DMS153 treated with DMSO at 0.1 percent for 48 hours (cell line): Measurements from ENCODE around the gene UBAP2.
A peak's percentile ranks its signal among the peaks of the same experiment; 100 is the strongest.
"Not testable (repeated sequence)": the region's sequence is repeated elsewhere in the genome, so short reads cannot be mapped to it uniquely, and the experiment has no call there.

Experiments used
- DNase-seq: peaks from one replicate; lab custom pipeline; 2025; ENCODE audit not compliant: unreplicated experiment; lab: John Stamatoyannopoulos, UW

Gene UBAP2

DNA sequence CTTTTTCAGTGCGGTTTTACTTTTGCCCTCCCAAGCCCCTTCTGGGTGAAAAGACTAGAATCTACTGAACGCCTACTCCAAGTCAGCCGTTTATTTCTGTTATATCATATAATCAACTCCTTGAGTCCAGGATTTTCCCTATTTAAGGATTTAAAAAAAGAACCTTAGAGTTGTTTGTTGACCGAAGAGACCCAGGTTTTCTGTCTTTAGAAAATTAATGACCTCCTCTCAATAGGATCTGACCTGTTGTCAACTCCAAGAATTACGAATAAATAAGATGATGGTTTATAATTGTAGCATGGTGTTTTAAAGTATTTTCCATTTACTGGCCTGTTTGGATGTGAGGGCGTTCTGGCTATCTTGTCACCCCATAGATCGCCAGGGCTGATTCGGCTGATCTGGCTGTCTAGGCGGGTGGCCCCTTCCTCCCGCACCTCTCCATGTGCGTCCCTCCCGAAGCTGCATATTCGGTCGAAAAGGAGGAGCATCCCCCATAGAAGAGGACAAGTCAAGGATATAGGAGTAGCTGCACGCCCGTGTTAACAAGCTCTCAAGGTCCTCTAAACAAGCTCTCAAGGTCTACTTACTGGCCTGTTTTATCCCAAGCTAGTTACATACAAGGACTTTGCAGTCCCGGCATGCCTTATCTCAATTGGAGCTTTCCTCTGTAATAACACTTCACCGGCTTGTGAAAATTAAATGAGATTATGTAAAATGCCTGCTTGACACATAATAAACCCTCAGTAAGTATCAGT, 1.1 kb upstream of the UBAP2 start:
- DNase-seq, result peak; percentile 10

DNA sequence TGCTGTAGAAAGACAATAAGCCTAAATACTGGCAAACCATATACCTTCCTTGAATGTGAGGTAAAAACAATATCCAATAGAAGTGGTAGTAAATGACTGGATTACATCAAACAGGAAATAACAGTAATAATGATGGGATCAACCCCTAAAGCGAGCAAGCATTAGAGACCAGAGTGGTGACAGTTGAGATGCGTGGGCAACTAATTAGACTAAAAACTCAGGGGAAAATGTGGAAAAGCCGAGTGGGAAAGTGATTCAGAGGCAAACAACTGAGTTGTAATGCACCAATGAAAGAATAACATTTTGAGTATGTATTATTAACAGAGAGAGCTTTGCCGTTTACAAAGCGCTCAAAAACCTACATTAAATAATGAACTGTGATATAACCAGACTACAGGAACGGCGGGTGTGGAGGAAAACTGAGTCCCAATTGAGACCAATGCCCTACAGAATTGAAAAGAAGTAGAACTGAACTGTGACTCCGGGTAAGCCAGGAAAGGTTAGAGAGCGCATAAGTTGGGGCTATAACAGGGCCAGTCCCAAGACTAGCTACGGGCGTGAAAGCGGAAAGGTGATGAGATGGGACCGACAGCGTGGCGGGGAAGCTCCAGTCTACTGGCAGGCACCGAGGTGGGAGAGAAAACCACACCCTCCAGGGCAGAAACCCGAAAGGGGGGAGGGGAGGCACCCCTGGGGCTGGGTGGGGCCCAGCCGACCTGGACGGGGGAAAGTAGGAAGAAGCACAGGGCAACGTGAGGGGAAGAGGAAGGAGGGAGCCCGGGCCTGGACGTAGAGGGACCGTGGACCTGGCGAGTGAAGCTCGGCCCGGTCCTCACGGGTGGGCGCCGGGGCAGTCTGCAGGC, 592 bp downstream of the UBAP2 start:
- DNase-seq, result no peak

DNA sequence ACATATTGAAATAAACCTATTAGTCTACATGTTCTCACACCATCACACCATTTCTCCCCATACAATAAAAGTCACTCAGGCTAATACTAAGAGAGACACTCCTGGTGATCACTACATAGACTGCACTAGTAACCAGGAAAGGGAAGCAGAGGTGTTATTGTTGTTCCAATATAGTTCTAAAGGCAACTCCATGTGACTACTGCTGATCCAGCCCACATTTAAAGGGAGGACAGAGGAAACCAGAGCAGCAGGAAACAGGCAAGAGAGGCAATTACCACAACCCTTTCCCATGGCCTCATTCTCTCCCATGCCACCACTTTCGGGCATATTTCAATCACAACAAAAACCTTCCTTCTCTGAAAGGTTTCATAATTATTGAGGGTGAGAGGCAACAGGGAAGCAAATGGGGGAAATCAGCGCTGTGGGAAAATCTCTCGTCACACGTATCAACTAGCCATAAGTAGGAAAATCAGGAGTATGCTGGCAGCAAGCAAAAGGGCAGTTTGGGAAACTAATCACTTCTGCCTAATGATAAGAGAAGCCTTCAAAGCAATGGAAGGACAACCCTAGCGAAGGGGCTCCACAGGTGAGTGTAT, 1.8 kb downstream of the UBAP2 start:
- DNase-seq, result no peak

DNA sequence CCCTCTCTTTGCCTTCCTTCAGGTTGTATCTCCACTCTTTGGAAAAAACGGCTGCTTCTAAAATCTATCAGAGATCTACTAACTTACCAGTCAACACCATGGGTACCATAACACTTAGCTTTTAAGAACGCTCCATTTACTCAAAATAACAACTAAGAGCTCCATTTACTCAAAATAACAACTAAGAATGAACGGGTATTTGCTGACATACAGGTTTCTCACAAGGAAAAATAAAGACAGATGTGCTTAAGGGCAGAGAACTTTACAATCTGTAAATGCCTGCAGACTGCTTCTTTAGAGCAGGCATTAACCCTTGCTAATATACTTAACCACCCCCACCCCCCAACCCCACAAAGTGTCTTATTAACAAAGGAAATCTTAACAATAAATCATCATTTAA, 2.8 kb downstream of the UBAP2 start:
- DNase-seq, result no peak

DNA sequence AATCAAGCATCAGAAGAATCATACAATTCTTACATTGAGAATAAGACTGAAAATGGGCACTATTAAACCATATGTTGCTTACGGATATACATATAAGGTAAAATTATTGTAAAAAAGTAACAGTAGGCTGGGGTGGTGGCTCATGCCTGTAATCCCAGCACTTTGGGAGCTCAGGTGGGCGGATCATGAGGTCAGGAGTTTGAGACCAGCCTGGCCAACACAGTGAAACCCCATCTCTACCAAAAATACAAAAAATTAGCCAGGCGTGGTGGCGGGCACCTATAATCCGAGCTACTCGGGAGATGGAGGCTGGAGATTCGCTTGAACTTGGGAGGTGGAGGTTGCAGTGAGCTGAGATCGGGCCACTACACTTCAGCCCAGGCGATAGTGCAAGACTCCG, 6.6 kb downstream of the UBAP2 start:
- DNase-seq, result not testable (repeated sequence)

DNA sequence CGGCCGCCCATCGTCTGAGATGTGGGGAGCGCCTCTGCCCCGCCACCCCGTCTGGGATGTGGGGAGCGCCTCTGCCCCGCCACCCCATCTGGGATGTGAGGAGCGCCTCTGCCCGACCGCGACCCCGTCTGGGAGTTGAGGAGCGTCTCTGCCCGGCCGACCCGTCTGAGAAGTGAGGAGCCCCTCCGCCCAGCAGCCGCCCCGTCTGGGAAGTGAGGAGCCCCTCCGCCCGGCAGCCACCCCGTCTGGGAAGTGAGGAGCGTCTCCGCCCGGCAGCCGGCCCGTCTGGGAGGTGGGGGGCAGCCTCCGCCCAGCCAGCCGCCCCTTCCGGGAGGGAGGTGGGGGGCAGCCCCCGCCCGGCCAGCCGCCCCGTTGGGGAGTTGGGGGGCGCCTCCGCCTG, 9.8 kb downstream of the UBAP2 start:
- DNase-seq, result not testable (repeated sequence)

DNA sequence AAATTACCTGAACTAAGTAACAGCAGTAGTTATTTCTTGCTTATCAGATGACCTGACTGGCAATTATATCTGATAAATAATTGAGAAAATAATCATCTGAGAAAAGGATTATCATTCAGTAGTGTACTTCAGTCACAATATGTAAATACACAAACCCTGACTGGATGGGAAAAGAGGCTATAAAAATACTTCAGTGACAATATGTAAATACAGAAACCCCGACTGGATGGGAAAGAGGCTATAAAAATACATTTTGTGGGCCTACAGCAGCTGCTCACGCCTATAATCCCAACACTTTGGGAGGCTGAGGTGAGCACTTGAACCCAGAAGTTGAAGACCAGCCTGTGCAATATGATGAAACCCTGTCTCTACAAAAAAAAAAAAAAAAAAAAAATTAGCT, 11.1 kb downstream of the UBAP2 start:
- peak; percentile 13 for DNase-seq

DNA sequence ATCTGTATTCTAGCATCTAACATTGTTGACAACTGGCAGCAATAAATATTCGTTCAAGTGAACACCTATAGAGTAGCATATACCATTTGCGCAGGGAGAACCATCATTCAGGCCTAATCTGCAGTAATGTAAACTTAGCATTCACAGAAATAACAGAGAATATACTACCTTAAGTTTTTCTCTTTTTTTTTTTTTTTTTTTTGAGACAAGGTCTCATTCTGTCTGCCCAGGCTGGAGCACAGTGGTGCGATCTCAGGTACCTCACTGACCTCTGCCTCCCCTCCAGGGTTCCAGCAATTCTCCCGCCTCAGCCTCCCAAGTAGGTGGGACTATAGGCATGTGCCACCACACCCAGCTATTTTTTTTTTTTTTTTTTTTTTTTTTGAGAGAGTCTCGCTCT, 12.1 kb downstream of the UBAP2 start:
- no peak for DNase-seq

DNA sequence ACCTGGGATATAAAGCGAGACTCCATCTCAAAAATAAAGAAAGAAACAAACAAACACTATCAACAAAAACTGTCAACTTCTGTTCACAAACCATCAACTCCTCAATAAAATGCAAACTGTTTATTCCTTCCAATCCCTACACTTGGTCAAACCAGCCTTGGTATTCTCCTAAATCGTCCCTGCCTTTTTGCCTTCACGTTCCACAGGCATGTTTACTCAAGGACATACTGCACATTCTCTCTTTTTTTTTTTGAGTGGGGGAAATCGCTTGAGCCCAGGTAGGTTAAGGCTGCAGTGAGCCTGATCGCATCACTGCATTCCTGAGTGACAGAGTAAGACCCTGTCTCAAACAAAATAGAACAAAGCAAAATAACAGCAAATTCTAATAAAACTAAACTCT, 13.0 kb downstream of the UBAP2 start:
- no peak for DNase-seq

DNA sequence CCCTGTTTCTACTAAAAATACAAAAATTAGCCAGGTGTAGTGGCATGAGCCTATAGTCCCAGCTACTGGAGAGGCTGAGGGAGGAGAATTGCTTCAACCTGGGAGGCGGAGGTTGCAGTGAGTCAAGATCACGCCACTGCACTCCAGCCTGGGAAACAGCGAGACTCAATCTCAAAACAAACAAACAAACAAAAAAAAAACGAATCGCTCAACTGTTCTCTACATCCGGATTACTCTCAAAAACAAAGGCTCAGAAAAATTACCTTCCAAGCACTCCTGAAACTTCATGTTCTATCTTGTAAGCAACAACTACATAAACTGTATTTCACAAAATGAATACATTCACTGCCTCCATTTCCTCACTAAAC, 14.0 kb downstream of the UBAP2 start:
- DNase-seq, result no peak

DNA sequence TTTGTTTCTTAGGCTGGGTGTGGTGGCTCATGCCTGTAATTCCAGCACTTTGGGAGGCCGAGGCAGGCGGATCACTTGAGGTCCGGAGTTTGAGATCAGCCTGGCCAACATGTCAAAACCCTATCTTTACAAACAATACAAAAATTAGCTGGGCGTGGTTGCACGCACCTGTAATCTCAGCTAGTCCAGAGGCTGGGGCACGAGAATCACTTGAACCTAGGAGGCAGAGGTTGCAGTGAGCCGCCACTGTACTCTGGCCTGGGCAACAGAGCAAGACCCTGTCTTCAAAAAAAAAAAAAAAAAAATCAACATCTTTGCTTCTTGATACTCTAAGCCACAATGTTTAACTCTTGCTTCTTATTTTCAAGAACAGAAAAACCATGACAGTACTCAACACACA, 16.1 kb downstream of the UBAP2 start:
- no peak for DNase-seq

DNA sequence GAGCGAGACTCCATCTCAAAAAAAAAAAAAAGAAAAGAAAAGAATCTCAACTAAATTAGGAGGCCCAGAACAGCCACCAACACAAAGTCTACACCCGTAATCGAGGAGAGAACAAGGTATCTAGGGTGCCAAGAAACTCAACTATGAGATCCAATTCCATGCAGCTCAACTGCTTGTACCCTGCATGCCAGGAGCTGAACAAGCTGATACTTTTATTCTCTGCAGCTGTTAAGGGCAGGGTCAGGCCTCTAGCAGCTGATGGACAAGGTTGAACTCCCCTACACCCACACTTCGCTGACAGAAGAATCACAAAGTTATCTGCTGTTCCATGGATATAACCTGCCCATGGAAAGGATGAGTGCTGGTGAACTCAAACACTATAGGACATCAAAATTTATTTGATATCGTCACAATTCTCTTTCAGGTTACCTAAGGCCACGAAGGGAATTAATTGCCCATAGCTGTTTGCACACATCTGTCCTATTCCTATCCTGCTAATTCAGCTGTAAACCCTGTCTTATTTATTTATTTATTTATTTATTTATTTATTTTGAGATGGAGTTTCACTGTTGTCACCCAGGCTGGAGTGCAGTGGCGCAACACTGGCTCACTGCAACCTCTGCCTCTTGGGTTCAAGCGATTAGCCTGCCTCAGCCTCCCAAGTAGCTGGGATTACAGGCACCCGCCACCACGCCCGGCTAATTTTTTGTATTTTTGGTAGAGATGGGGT, 20.7 kb downstream of the UBAP2 start:
- DNase-seq, result no peak

DNA sequence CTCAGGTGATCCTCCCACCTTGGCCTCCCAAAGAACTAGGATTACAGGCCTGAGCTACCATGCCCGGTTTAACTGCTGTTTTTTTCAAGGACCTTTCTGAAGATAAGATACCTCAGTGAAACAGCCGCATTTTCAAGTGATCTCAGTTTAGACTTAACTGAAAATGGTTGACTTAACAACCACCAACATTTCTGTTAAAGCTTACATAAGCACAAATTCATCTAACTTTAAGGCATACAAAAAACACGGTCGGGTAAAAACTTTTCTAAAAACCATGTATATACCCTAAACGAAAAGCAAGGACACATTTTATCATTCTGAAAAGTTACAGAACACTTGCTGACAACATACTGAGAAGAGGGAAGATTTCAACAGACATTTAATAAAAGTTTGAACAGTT, 22.9 kb downstream of the UBAP2 start:
- DNase-seq, result no peak

DNA sequence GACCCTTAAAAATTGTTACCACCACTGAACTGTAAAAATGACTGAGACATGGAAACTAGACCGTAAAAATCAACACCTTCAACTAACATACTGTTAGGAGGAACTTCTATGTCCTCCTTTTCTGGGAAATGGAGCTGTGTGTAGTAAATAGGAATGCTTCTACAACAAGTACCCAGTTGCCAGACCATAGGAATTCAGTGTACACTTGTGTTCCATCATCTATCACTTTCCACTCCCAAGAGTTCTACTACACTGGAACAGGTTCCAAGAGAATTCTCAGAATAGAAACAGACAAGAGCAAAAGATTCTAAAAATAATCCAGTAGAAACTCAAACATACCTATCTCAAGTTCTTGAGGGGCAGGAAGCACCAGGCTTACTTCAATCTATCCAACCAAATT, 23.6 kb downstream of the UBAP2 start:
- DNase-seq, result no peak

DNA sequence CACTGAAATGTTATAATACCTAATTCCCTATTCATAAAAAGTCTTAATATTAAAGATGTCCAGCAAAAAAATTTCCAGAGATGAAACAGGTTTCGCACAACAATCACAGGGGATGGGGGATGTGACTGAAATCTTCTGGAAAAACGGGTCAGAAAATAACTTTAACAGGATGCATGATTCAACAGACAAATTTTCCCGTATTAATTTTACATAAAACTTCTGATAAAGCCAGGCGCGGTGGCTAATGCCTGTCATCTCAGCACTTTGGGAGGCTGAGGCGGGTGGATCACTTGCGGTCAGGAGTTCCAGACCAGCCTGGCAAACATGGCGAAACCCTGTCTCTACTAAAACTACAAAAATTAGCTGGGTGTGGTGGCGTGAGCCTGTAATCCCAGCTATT, 24.2 kb downstream of the UBAP2 start:
- not testable (repeated sequence) for DNase-seq

DNA sequence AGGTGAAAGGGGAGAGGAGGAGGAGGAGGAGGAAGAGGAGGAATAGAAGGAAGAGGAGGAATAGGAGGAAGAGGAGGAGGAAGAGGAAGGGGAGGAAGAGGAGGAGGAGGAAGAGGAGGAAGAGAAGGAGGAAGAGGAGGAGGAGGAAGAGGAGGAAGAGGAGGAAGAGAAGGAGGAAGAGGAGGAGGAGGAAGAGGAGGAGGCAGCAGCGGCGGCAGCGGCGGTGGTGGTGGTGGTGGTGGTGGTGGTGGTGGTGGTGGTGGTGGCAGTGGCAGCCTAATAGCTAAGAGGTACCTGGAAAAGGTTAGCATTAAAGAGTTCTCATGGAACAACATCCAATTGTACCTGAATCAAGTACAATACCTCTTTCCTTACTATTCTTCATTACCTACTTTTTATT, 32.5 kb downstream of the UBAP2 start:
- DNase-seq, result no peak

DNA sequence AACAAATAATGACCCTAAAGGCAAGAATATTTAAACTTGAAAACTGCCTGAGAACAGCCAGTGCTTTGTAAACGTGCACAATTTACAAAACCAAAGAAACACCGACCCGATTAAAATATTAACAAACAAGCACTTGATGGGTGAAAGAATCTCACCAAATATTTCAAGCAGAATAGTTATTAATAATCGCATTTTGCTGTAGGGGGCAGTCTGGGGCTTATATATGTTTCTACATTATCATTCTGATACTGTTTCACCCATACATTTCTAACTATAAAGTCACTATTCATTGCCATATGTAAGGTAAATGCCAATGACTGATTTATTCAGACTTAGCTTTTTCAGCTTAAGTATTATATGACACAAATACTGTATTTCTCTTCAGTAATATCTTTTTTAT, 37.7 kb downstream of the UBAP2 start:
- no peak for DNase-seq

DNA sequence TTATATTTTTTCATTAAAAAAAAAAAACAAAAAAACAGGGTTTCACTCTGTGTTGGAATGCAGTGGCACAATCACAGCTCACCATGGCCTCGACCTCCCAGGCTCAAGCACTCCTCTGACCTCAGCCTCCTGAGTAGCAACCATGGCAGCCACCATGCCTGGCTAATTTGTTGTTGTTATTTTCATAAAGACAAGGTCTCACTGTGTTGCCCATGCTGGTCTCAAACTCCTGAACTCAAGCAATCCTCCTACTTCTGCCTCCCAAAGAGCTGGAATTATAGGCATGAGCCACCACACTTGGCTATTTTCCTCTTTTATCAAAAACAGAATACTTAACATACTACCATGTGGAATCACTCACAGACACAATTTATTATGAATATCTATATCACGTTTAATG, 46.7 kb downstream of the UBAP2 start:
- DNase-seq, result no peak

DNA sequence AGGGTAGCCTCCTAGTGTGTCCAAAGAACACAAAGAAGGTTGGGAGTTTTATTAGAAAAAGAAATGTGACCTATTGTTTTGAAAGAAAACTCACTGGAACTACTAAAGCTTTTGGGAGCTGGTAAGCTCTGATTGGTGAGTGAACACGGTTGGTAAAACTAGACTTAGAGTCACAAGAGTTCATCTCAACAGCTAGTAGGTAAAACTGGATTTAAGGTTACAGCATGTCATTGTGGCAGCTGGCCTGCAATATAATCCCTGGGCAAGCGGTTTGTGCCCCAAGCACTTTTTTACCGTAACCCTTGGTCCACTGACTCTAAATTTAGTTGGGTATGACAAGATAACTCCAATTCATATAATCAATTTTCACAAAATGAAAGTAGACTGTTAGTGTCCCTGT, 47.4 kb downstream of the UBAP2 start:
- DNase-seq, result no peak

DNA sequence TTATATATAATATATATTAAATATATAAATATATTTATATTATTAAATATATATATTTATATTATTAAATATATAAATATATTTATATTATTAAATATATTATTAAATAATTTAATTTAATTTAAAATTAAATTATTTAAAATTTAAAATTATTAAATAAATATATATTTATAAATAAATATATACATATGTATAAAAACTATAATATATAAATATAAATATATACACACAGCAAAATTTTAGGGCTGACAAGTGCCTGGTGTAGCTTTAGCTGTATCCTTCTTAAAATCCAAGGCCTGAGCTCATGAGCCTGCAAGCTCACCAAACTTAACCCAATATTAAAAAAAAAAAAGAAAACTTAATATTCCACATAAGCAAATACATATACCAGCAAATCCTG, 53.2 kb downstream of the UBAP2 start:
- DNase-seq, result no peak

DNA sequence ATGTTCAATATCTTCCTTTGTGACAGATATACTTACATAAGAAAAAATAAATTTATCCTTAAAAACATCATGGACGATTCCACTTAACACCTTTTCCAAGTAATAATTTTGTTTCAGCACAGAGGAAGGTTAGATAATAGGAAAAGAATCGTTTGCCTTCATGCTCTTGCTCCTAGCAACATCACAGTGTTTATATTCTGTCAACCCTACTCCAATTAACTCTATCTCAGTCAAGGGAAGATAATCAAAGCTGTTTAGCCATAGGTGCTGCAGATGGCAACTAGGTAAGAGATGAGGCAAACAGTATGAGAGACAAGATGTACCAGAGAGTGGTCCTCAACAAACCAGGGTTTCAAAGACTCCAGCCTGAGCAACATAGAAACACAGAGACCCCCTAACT, 55.6 kb downstream of the UBAP2 start:
- DNase-seq, result no peak

DNA sequence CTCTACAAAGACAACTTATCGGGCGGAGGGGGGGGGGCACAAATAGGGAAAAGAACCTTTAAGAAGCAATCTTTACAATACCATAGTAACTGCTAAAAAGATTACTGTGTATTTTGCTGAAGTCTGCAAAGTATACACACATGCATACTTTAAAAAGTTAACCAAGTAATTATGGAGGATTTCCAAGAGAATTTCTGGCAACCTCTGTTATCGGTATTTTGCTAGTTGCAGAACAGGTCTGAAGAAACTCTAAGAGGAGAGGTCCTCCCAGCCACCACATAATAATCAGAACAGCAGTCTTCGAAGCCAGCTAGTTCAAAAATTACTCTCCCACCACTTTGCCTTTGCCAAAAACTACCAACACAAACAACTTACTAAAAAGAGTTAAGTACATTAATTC, 56.1 kb downstream of the UBAP2 start:
- DNase-seq, result no peak
